Effector memory CD8-positive, alpha-beta T cell (primary cell): Measurements from ENCODE around the gene ZBTB7C.

Experiments used
- ATAC-seq: fragments of 150-1000 bp; cut with Tn5 transposase; replicated peaks from 2 replicates; pipeline ENCODE4 v1.10.0; 2021; ENCODE audit warnings: mild to moderate bottlenecking, moderate library complexity
- DNase-seq, 3 experiments: peaks; one replicate each; pipeline ENCODE4 v3.0.0; 2021
- H3K27ac Mint-ChIP-seq, 2 donors: one replicate each; pipeline ENCODE4 v1.8.0; 2022; ENCODE audit warnings: mild to moderate bottlenecking in 2 of 2, mixed read lengths in 2 of 2, moderate library complexity in 2 of 2
- H3K27me3 Mint-ChIP-seq, 2 donors: one replicate each; pipeline ENCODE4 v1.8.0; 2022; ENCODE audit warnings: mixed read lengths in 2 of 2
- H3K36me3 Mint-ChIP-seq: one replicate; pipeline ENCODE4 v1.8.0; 2022; ENCODE audit warnings: mild to moderate bottlenecking, moderate library complexity, mixed read lengths; ENCODE audit not compliant: insufficient read depth
- H3K4me1 Mint-ChIP-seq, 2 donors: one replicate each; pipeline ENCODE4 v1.8.0; 2022; ENCODE audit warnings: low read depth in 2 of 2, mixed read lengths in 2 of 2
- H3K4me3 Mint-ChIP-seq, 2 donors: one replicate each; pipeline ENCODE4 v1.8.0; 2022; ENCODE audit warnings: mild to moderate bottlenecking in 2 of 2, mixed read lengths in 2 of 2, moderate library complexity in 2 of 2
- H3K9me3 Mint-ChIP-seq, 2 donors: one replicate each; pipeline ENCODE4 v1.8.0; 2022; ENCODE audit warnings: mixed read lengths in 2 of 2

ZBTB7C gene

GRCh38 chr18:48202006-48202348, 207.2 kb downstream of the ZBTB7C start:
- DNase-seq (no peak), ATAC-seq (no peak)
- H3K4me1 Mint-ChIP-seq, result no peaks in the 10 kb centered on the region
- no peak overlapping the region for H3K27ac Mint-ChIP-seq
- H3K36me3 Mint-ChIP-seq, result no peaks in the 10 kb centered on the region
- H3K27me3 Mint-ChIP-seq, result peaks cover 69 to 84% of the 10 kb centered on the region in 2 donors
- no peaks in the 10 kb centered on the region for H3K9me3 Mint-ChIP-seq
- H3K4me3 Mint-ChIP-seq, result no peak overlapping the region

- no peak for ATAC-seq
- Mint-ChIP-seq H3K27me3 (peaks cover 65 to 78% of the 10 kb centered on the region in 2 donors), H3K4me1 (no peaks in the 10 kb centered on the region), H3K9me3 (no peaks in the 10 kb centered on the region), H3K27ac (no peak overlapping the region), H3K36me3 (no peaks in the 10 kb centered on the region), H3K4me3 (no peak overlapping the region)
- DNase-seq, result no peak
These were observed 207.7 kb downstream of the ZBTB7C start for GRCh38 chr18:48201337-48202005.

GRCh38 chr18:48200631-48201336, 208.4 kb downstream of the ZBTB7C start:
- H3K27me3 Mint-ChIP-seq, result peaks cover 65 to 76% of the 10 kb centered on the region in 2 donors
- ATAC-seq, result no peak
- no peak overlapping the region for H3K4me3 Mint-ChIP-seq

GRCh38 chr18:48199399-48199798, 209.8 kb downstream of the ZBTB7C start:
- no peaks in the 10 kb centered on the region for H3K36me3 Mint-ChIP-seq
- H3K4me1 Mint-ChIP-seq, result no peaks in the 10 kb centered on the region
- no peak overlapping the region for H3K4me3 Mint-ChIP-seq
- H3K27me3 Mint-ChIP-seq, result peaks cover 71 to 74% of the 10 kb centered on the region in 2 donors
- DNase-seq, result no peak
- no peak overlapping the region for H3K27ac Mint-ChIP-seq
- no peaks in the 10 kb centered on the region for H3K9me3 Mint-ChIP-seq
- no peak for ATAC-seq

More at GRCh38 chr18:48200631-48201336, 208.4 kb downstream of the ZBTB7C start:
- Mint-ChIP-seq H3K9me3 (no peaks in the 10 kb centered on the region), H3K27ac (no peak overlapping the region), H3K4me1 (no peaks in the 10 kb centered on the region), H3K36me3 (no peaks in the 10 kb centered on the region)
- DNase-seq, result no peak

- Mint-ChIP-seq H3K27ac (no peak overlapping the region), H3K4me1 (no peaks in the 10 kb centered on the region), H3K4me3 (no peak overlapping the region), H3K36me3 (no peaks in the 10 kb centered on the region), H3K9me3 (no peaks in the 10 kb centered on the region), H3K27me3 (peaks cover 62 to 74% of the 10 kb centered on the region in 2 donors)
- ATAC-seq (no peak), DNase-seq (no peak)
These were observed 211.4 kb downstream of the ZBTB7C start for GRCh38 chr18:48197819-48198218.

GRCh38 chr18:48195787-48196186, 213.4 kb downstream of the ZBTB7C start:
- Mint-ChIP-seq H3K36me3 (no peaks in the 10 kb centered on the region), H3K4me3 (no peak overlapping the region)

GRCh38 chr18:48194591-48195181, 214.5 kb downstream of the ZBTB7C start:
- ATAC-seq, result no peak
- Mint-ChIP-seq H3K4me1 (no peaks in the 10 kb centered on the region), H3K9me3 (no peaks in the 10 kb centered on the region), H3K4me3 (no peak overlapping the region), H3K27me3 (peaks cover 37 to 68% of the 10 kb centered on the region in 2 donors), H3K36me3 (no peaks in the 10 kb centered on the region), H3K27ac (no peak overlapping the region)
- DNase-seq, result no peak

More at GRCh38 chr18:48195787-48196186, 213.4 kb downstream of the ZBTB7C start:
- Mint-ChIP-seq H3K27ac (no peak overlapping the region), H3K9me3 (no peaks in the 10 kb centered on the region), H3K27me3 (peaks cover 46 to 68% of the 10 kb centered on the region in 2 donors), H3K4me1 (no peaks in the 10 kb centered on the region)
- DNase-seq, result no peak
- no peak for ATAC-seq

- no peak overlapping the region for H3K27ac Mint-ChIP-seq
- no peaks in the 10 kb centered on the region for H3K36me3 Mint-ChIP-seq
- DNase-seq (no peak), ATAC-seq (no peak)
- H3K27me3 Mint-ChIP-seq, result peaks cover 36 to 68% of the 10 kb centered on the region in 2 donors
- H3K9me3 Mint-ChIP-seq, result no peaks in the 10 kb centered on the region
- H3K4me3 Mint-ChIP-seq, result no peak overlapping the region
- no peaks in the 10 kb centered on the region for H3K4me1 Mint-ChIP-seq
These were observed 215.4 kb downstream of the ZBTB7C start for GRCh38 chr18:48193521-48194492.

GRCh38 chr18:48192542-48192941, 216.6 kb downstream of the ZBTB7C start:
- no peak overlapping the region for H3K4me3 Mint-ChIP-seq
- peaks cover 34 to 68% of the 10 kb centered on the region in 2 donors for H3K27me3 Mint-ChIP-seq
- no peak for DNase-seq
- no peaks in the 10 kb centered on the region for H3K9me3 Mint-ChIP-seq
- no peaks in the 10 kb centered on the region for H3K36me3 Mint-ChIP-seq
- ATAC-seq, result no peak
- H3K4me1 Mint-ChIP-seq, result no peaks in the 10 kb centered on the region
- no peak overlapping the region for H3K27ac Mint-ChIP-seq

GRCh38 chr18:48191494-48191893, 217.7 kb downstream of the ZBTB7C start:
- H3K36me3 Mint-ChIP-seq, result no peaks in the 10 kb centered on the region
- ATAC-seq, result no peak

GRCh38 chr18:48190994-48191393, 218.2 kb downstream of the ZBTB7C start:
- Mint-ChIP-seq H3K4me1 (no peaks in the 10 kb centered on the region), H3K36me3 (no peaks in the 10 kb centered on the region), H3K27me3 (peaks cover 46 to 83% of the 10 kb centered on the region in 2 donors), H3K4me3 (no peak overlapping the region), H3K9me3 (no peaks in the 10 kb centered on the region), H3K27ac (no peak overlapping the region)
- DNase-seq, result no peak
- ATAC-seq, result no peak

More at GRCh38 chr18:48191494-48191893, 217.7 kb downstream of the ZBTB7C start:
- no peak for DNase-seq
- peaks cover 41 to 78% of the 10 kb centered on the region in 2 donors for H3K27me3 Mint-ChIP-seq
- no peak overlapping the region for H3K4me3 Mint-ChIP-seq
- H3K9me3 Mint-ChIP-seq, result no peaks in the 10 kb centered on the region
- no peaks in the 10 kb centered on the region for H3K4me1 Mint-ChIP-seq
- H3K27ac Mint-ChIP-seq, result no peak overlapping the region

GRCh38 chr18:48188609-48189008, 220.6 kb downstream of the ZBTB7C start:
- Mint-ChIP-seq H3K4me3 (no peak overlapping the region), H3K36me3 (no peaks in the 10 kb centered on the region), H3K27me3 (peaks cover 54 to 92% of the 10 kb centered on the region in 2 donors), H3K27ac (no peak overlapping the region), H3K9me3 (no peaks in the 10 kb centered on the region), H3K4me1 (no peaks in the 10 kb centered on the region)
- DNase-seq (no peak), ATAC-seq (no peak)

GRCh38 chr18:48186861-48187260, 222.3 kb downstream of the ZBTB7C start:
- Mint-ChIP-seq H3K9me3 (no peaks in the 10 kb centered on the region), H3K27me3 (peaks cover 62 to 97% of the 10 kb centered on the region in 2 donors), H3K4me1 (no peaks in the 10 kb centered on the region), H3K36me3 (no peaks in the 10 kb centered on the region), H3K27ac (no peak overlapping the region), H3K4me3 (no peak overlapping the region)
- ATAC-seq (no peak), DNase-seq (no peak)
